Lower lobe of right lung (tissue), 2 donors: ENCODE results near the gene GABRB1. TPM values are rescaled to one million over a fixed set of nuclear protein-coding genes. Genes with fewer than 3 reads are reported as not detected.

Experiments used
- ATAC-seq, 2 donors: fragments of 200-7000 bp; cut with Tn5 transposase; one replicate each; pipeline ENCODE4 v1.9.1; 2020 to 2022; ENCODE audit warnings: mild to moderate bottlenecking in 2 of 2, moderate library complexity in 2 of 2
- DNase-seq: peaks from one replicate; pipeline ENCODE4 v3.0.0-alpha.2; 2020
- H3K27ac ChIP-seq: fragments of 200-600 bp; one replicate; pipeline ENCODE4 v1.8.0; 2022
- H3K27me3 ChIP-seq: fragments of 200-600 bp; one replicate; pipeline ENCODE4 v1.8.0; 2022; ENCODE audit warnings: low read depth
- H3K36me3 ChIP-seq: fragments of 200-600 bp; one replicate; pipeline ENCODE4 v1.8.0; 2022; ENCODE audit warnings: mild to moderate bottlenecking
- H3K4me1 ChIP-seq: fragments of 200-600 bp; one replicate; pipeline ENCODE4 v1.8.0; 2022
- H3K4me3 ChIP-seq: fragments of 200-600 bp; one replicate; pipeline ENCODE4 v1.8.0; 2022; ENCODE audit warnings: mild to moderate bottlenecking
- H3K9me3 ChIP-seq: fragments of 200-600 bp; one replicate; pipeline ENCODE4 v1.8.0; 2022
- CTCF ChIP-seq: fragments of 200-600 bp; IDR thresholded peaks from one replicate; pipeline ENCODE4 v1.8.0; 2022; ENCODE audit warnings: antibody characterized with exemption, mild to moderate bottlenecking
- intact Hi-C: fragments of 100-400 bp; cut with DNase I; formaldehyde crosslinking; loops from one replicate; pipeline ENCODE4 v1.11.0; 2022
- total RNA-seq: library from RNA; stranded (reverse); fragmentation: NEBNext Ultra II Directional; extraction: Animal tissue kit (Norgen Biotek cat#: 25700); gene quantifications from one replicate; pipeline ENCODE4 v1.2.1, GENCODE V29; 2021
- donor health status: DM: no; HTN: yes; CAD: no; lungs with severe emphysema.

GABRB1 gene
- total RNA-seq, 1 donor from 2014 or later: not detected

- DNase-seq: no peak
- H3K4me1 ChIP-seq: no peaks in the 10 kb centered on the region
- ATAC-seq: no peak
Measured at GRCh38 chr4:47415719-47416118, 384.4 kb downstream of the GABRB1 start.

GRCh38 chr4:47418147-47418546 is 386.8 kb downstream of the GABRB1 start:
- H3K36me3 ChIP-seq: no peaks in the 10 kb centered on the region
- H3K27me3 ChIP-seq: no peaks in the 10 kb centered on the region
- no peak overlapping the region for H3K4me3 ChIP-seq
- ATAC-seq (no peak), DNase-seq (no peak)
- no peak for TF ChIP-seq CTCF
- H3K4me1 ChIP-seq: no peaks in the 10 kb centered on the region
- no peaks in the 10 kb centered on the region for H3K9me3 ChIP-seq
- H3K27ac ChIP-seq: no peak overlapping the region
- intact Hi-C loops: no loop called here

More at GRCh38 chr4:47415719-47416118, 384.4 kb downstream of the GABRB1 start:
- intact Hi-C loops: no loop called here
- no peak overlapping the region for H3K4me3 ChIP-seq
- H3K27ac ChIP-seq: no peak overlapping the region
- no peaks in the 10 kb centered on the region for H3K36me3 ChIP-seq
- no peaks in the 10 kb centered on the region for H3K9me3 ChIP-seq
- no peak for TF ChIP-seq CTCF
- no peaks in the 10 kb centered on the region for H3K27me3 ChIP-seq

GRCh38 chr4:47419296-47419695 is 387.9 kb downstream of the GABRB1 start:
- no peaks in the 10 kb centered on the region for H3K4me1 ChIP-seq
- H3K27ac ChIP-seq: no peak overlapping the region
- intact Hi-C loops: no loop called here
- H3K27me3 ChIP-seq: no peaks in the 10 kb centered on the region
- H3K36me3 ChIP-seq: no peaks in the 10 kb centered on the region
- H3K9me3 ChIP-seq: no peaks in the 10 kb centered on the region
- no peak for DNase-seq
- no peak overlapping the region for H3K4me3 ChIP-seq
- no peak for TF ChIP-seq CTCF
- ATAC-seq: no peak

GRCh38 chr4:47425628-47426027 is 394.3 kb downstream of the GABRB1 start:
- DNase-seq: no peak
- no peaks in the 10 kb centered on the region for H3K9me3 ChIP-seq
- no peaks in the 10 kb centered on the region for H3K27me3 ChIP-seq
- H3K4me1 ChIP-seq: no peaks in the 10 kb centered on the region
- no peak overlapping the region for H3K27ac ChIP-seq
- H3K36me3 ChIP-seq: no peaks in the 10 kb centered on the region
- H3K4me3 ChIP-seq: no peak overlapping the region
- intact Hi-C loops: no loop called here
- no peak for ATAC-seq
- no peak for TF ChIP-seq CTCF

- intact Hi-C loops: no loop called here
- no peak for DNase-seq
- Histone ChIP-seq H3K36me3 (no peaks in the 10 kb centered on the region), H3K27me3 (no peaks in the 10 kb centered on the region), H3K4me3 (no peak overlapping the region), H3K9me3 (no peaks in the 10 kb centered on the region), H3K27ac (no peak overlapping the region), H3K4me1 (no peaks in the 10 kb centered on the region)
- no peak for TF ChIP-seq CTCF
- no peak for ATAC-seq
Measured at GRCh38 chr4:47427935-47428334, 396.6 kb downstream of the GABRB1 start.

GRCh38 chr4:47432749-47433148 is 401.4 kb downstream of the GABRB1 start:
- H3K36me3 ChIP-seq: no peaks in the 10 kb centered on the region
- no peaks in the 10 kb centered on the region for H3K9me3 ChIP-seq
- DNase-seq (no peak), ATAC-seq (no peak)
- no peaks in the 10 kb centered on the region for H3K27me3 ChIP-seq
- intact Hi-C loops: no loop called here
- TF ChIP-seq CTCF: no peak
- H3K4me1 ChIP-seq: no peaks in the 10 kb centered on the region
- H3K27ac ChIP-seq: no peak overlapping the region
- no peak overlapping the region for H3K4me3 ChIP-seq
